Fibroblast of upper back skin (primary cell): ENCODE measurements around the gene NOXA1.

Experiments
- DNase-seq: peaks from one replicate; pipeline ENCODE4 v3.0.0-alpha.2; 2013

Gene NOXA1

DNA sequence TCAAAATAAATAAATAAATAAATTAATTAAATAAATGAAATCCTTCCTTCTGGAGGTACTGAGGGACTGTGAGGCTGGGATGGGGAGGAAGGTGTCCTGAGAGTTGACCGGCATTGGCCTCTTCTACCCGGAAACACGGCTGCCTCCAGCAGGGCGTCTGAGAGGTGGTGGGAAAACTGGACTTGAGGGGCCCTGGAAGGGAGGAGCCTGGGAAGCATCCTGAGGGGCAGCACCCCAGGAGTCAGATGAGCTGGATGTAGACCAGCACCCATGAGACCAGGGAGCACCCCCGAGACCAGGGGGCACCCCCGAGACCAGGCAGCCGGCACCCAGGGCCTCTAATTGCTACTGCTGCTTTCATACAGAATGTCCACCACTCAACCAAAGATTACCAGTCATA, 44.7 kb downstream of the NOXA1 start:
- DNase-seq = no peak

GRCh38 chr9:137470785-137471184, 47.6 kb downstream of the NOXA1 start:
- DNase-seq = no peak

- no peak for DNase-seq
Observed at GRCh38 chr9:137474271-137474670, 51.1 kb downstream of the NOXA1 start.

GRCh38 chr9:137475666-137476065, 52.5 kb downstream of the NOXA1 start:
- DNase-seq = no peak

- DNase-seq = no peak
Observed at GRCh38 chr9:137476856-137477255, 53.7 kb downstream of the NOXA1 start.

DNA sequence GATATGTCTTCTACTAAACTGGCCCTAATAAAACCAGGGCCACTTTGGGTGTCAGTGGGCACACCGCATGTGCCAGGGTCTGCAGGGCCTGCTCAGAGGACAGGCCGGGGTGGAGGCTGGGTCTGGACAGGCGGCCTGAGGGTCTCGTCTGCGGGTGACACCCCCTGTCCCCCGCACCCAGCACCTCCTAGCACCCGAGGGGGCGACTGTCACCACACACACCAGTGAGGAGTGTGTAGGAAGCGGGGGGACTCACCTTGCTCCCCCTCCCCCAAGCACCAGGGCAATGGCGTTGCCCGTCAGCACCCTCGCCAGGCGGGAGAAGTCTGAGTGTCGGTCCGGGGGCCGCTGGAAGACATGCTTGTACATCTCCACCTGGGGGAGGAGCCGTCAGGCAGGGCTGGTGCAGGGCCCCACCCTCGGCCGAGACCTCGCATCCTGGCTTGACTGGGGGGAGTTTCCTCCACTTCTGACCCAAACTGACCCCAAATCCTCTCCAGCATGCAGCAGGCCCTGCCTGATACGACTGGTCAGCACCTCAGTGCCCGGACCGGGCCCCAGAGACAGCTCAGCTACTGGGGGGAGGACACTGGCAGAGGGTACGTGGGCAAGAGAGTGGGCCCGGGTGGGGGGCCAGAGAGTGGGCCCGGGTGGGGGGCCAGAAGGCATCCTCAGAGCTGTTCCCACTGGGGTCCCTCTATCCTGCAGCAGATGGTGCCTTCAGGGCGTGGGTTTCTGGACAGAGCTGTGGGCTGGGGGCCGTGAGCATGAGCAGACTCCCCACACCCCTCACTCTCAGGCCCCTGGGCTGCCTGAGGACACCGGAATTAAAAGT, 54.8 kb downstream of the NOXA1 start:
- DNase-seq = no peak

GRCh38 chr9:137478613-137478961, 55.4 kb downstream of the NOXA1 start:
- no peak for DNase-seq

- DNase-seq = no peak
Observed at GRCh38 chr9:137478962-137479861, 56.0 kb downstream of the NOXA1 start.

GRCh38 chr9:137479892-137480685, 56.9 kb downstream of the NOXA1 start:
- DNase-seq = no peak

GRCh38 chr9:137480686-137481683, 57.8 kb downstream of the NOXA1 start:
- no peak for DNase-seq

DNA sequence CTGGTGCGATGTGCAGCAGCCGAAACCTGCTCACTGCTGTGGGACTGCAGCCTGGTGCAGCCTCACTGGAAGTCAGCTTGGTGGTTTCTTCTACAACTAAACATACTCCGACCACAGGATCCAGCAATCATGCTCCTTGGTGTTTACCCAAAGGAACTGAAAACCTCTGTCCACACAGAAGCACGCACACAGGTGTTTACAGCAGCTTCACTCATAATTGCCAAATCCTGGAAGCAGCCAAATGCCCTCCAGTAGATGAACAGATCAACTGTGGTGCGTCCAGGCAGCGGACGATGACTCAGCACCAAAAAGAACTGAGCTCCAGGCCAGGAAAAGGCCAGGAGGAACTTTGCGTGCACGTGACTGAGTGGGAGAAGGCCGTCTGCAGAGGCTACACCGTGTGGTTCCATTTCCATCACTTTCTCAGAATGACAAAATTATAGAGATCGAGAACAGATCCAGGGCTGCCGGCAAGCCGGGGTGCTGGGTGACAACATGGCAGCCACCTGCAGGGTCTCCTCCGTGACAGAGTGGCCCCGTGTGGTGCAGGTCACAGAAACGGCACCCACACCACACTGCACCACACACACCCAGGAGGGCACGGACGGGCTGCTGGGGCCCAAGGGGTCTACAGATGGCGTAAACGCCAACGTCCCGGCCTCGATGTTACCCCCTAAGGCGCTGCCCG, 59.0 kb downstream of the NOXA1 start:
- DNase-seq = peak; percentile 36
